Colon (tissue), 2 donors: ENCODE results near the gene DNM2.
"Not testable (repeated sequence)": the region's sequence is repeated elsewhere in the genome, so short reads cannot be mapped to it uniquely, and the experiment has no call there.

Experiments used
- FAIRE-seq: peaks from 2 replicates; lab custom pipeline; 2012; peaks lifted over from hg19 to GRCh38; lab: Jason Lieb, UNC
- donor health status: control.
- donor health status: control.

Gene DNM2

GRCh38 chr19:10838377-10838776, 120.5 kb downstream of the DNM2 start:
- FAIRE-seq: no peak

GRCh38 chr19:10839114-10840050, 121.5 kb downstream of the DNM2 start:
- no peak for FAIRE-seq

GRCh38 chr19:10842788-10843187, 124.9 kb downstream of the DNM2 start:
- no peak for FAIRE-seq

- FAIRE-seq: no peak
These were observed 128.8 kb downstream of the DNM2 start for GRCh38 chr19:10846500-10847202.

GRCh38 chr19:10848230-10848856, 130.5 kb downstream of the DNM2 start, which contains the start of gene C19orf38:
Gene C19orf38, plus strand, starts transcription at chr19:10848415. Its CDS starts 94 bp downstream, at chr19:10848509.
- FAIRE-seq: no peak

- FAIRE-seq: no peak
These were observed 132.8 kb downstream of the DNM2 start for GRCh38 chr19:10850631-10851030.

- FAIRE-seq: no peak
These were observed 134.4 kb downstream of the DNM2 start for GRCh38 chr19:10852098-10852800.

GRCh38 chr19:10852941-10853340, 135.1 kb downstream of the DNM2 start:
- FAIRE-seq: no peak

- no peak for FAIRE-seq
These were observed 136.6 kb downstream of the DNM2 start for GRCh38 chr19:10854350-10855089.

- FAIRE-seq: no peak
These were observed 138.1 kb downstream of the DNM2 start for GRCh38 chr19:10855879-10856522.

- FAIRE-seq: not testable (repeated sequence)
These were observed 139.0 kb downstream of the DNM2 start for GRCh38 chr19:10856899-10857298.

- no peak for FAIRE-seq
These were observed 140.4 kb downstream of the DNM2 start for GRCh38 chr19:10858204-10858828.

GRCh38 chr19:10861103-10861651, 143.3 kb downstream of the DNM2 start:
- FAIRE-seq: no peak

- FAIRE-seq: no peak
These were observed 144.8 kb downstream of the DNM2 start for GRCh38 chr19:10862561-10863106.

- FAIRE-seq: no peak
These were observed 145.3 kb downstream of the DNM2 start for GRCh38 chr19:10863107-10863717.

- FAIRE-seq: no peak
These were observed 146.6 kb downstream of the DNM2 start for GRCh38 chr19:10864538-10864899.

GRCh38 chr19:10866495-10866894, 148.6 kb downstream of the DNM2 start:
- no peak for FAIRE-seq

GRCh38 chr19:10868872-10869547, 151.1 kb downstream of the DNM2 start:
- no peak for FAIRE-seq

- FAIRE-seq: not testable (repeated sequence)
These were observed 152.0 kb downstream of the DNM2 start for GRCh38 chr19:10869872-10870311.
